Gastrocnemius medialis (tissue), 4 donors: ENCODE data around the gene GNG11. TPM values are rescaled to one million over a fixed set of nuclear protein-coding genes. Genes with fewer than 3 reads are reported as not detected.

Source experiments
- ATAC-seq, 2 donors: fragments of 150-250 bp; one replicate each; pipeline ENCODE4 v1.9.1; 2016
- DNase-seq, 2 donors: peaks; one replicate each; pipeline ENCODE4 v3.0.0-alpha.2; 2019
- H3K27ac ChIP-seq, 4 donors: fragments of 200-600 bp; sonication (generic); 1 replicate in 1 of 4; 2 replicates in 3 of 4; pipeline ENCODE4 v1.5.1; 2016 to 2018; ENCODE audit warnings: mild to moderate bottlenecking in 2 of 4, moderate library complexity in 1 of 4
- H3K27me3 ChIP-seq, 3 donors: fragments of 200-600 bp; sonication (generic) in 2 of 3; 1 replicate in 1 of 3; 2 replicates in 2 of 3; pipeline versions ENCODE4 v1.5.1 to v1.6.0; 2016 to 2019; ENCODE audit warnings: mild to moderate bottlenecking in 1 of 3, moderate library complexity in 1 of 3
- H3K36me3 ChIP-seq, 2 donors: fragments of 200-600 bp; sonication (generic) in 1 of 2; one replicate each; pipeline ENCODE4 v1.5.1; 2017 to 2018
- H3K4me1 ChIP-seq, 2 donors: fragments of 200-600 bp; sonication (generic) in 1 of 2; one replicate each; pipeline ENCODE4 v1.5.1; 2016 to 2017; ENCODE audit warnings: mild to moderate bottlenecking in 2 of 2
- H3K4me3 ChIP-seq, 4 donors: fragments of 200-600 bp; sonication (generic) in 3 of 4; 1 replicate in 1 of 4; 2 replicates in 3 of 4; pipeline ENCODE4 v1.5.1; 2016 to 2019; ENCODE audit warnings: mild to moderate bottlenecking in 2 of 4
- H3K9me3 ChIP-seq, 3 donors: fragments of 200-600 bp; sonication (generic) in 2 of 3; 1 replicate in 1 of 3; 2 replicates in 2 of 3; pipeline ENCODE4 v1.5.1; 2016 to 2019
- CTCF ChIP-seq, 5 experiments: fragments of 450-650 bp in 3 of 5; fragments of 200-600 bp in 2 of 5; sonication (generic) in 2 of 5; IDR thresholded peaks in 4 of 5; conservative IDR thresholded peaks in 1 of 5; 1 replicate in 4 of 5; 2 replicates in 1 of 5; pipeline ENCODE4 v1.5.1; 2016 to 2019; ENCODE audit warnings: antibody characterized with exemption in 5 of 5, mild to moderate bottlenecking in 3 of 5, moderate library complexity in 3 of 5
- POLR2A ChIP-seq, 2 donors: fragments of 450-650 bp; IDR thresholded peaks; one replicate each; pipeline ENCODE4 v1.6.1; 2017; ENCODE audit warnings: antibody characterized with exemption in 2 of 2, mild to moderate bottlenecking in 2 of 2, moderate library complexity in 2 of 2
- in situ Hi-C, 4 donors: fragments of 200-750 bp; cut with MboI; loops; one replicate each; pipeline versions ENCODE4 v1.15.0 to v1.8.0; 2017; ENCODE audit warnings: low sequenced_read_pairs in 4 of 4
- intact Hi-C: fragments of 100-400 bp; cut with DNase I; formaldehyde crosslinking; loops from one replicate; pipeline ENCODE4 v1.15.1; 2023; ENCODE audit warnings: low total_unique reads
- total RNA-seq, 4 donors: library from RNA; depleted of rRNA; stranded (reverse); fragments of >200 nt; gene quantifications; one replicate each; pipeline versions ENCODE4 v1.1.0 to v1.2.3, GENCODE V29; 2016

Gene GNG11
- total RNA-seq, 4 donors from 2014 or later, result 4.6 to 11.4 (median 6.9) TPM

- Histone ChIP-seq H3K4me1 (no peaks in the 10 kb centered on the region), H3K27me3 (no peaks in the 10 kb centered on the region), H3K4me3 (no peak overlapping the region), H3K36me3 (no peaks in the 10 kb centered on the region), H3K27ac (no peak overlapping the region), H3K9me3 (no peaks in the 10 kb centered on the region)
- DNase-seq (no peak), ATAC-seq (no peak)
- intact Hi-C loops (no loop called here), in situ Hi-C loops (loop anchor here in 1 of 4 donors (10.0 kb wide), 1 partner anchor 67 kb away; the partner anchor contains the start of gene BET1)
- no peak for TF ChIP-seq POLR2A (IDR thresholded peaks at IDR 0.05)
- TF ChIP-seq CTCF (IDR thresholded peaks at IDR 0.05 in 4 of 5, conservative IDR thresholded peaks at IDR 0.05 in 1 of 5), result no peak
Observed at GRCh38 chr7:93938293-93938692, 16.8 kb downstream of the GNG11 start.

- no peak overlapping the region for H3K27ac ChIP-seq
- in situ Hi-C loops, result no loop called here
- intact Hi-C loops, result no loop called here
- H3K4me1 ChIP-seq, result no peaks in the 10 kb centered on the region
- TF ChIP-seq POLR2A (IDR thresholded peaks at IDR 0.05) (no peak), CTCF (IDR thresholded peaks at IDR 0.05 in 4 of 5, conservative IDR thresholded peaks at IDR 0.05 in 1 of 5) (no peak)
- no peaks in the 10 kb centered on the region for H3K27me3 ChIP-seq
- no peaks in the 10 kb centered on the region for H3K9me3 ChIP-seq
- ATAC-seq (no peak), DNase-seq (no peak)
- H3K36me3 ChIP-seq, result no peaks in the 10 kb centered on the region
- H3K4me3 ChIP-seq, result no peak overlapping the region
Observed at GRCh38 chr7:93941945-93942344, 20.4 kb downstream of the GNG11 start.

GRCh38 chr7:93943816-93944540 is 22.4 kb downstream of the GNG11 start:
- TF ChIP-seq CTCF (IDR thresholded peaks at IDR 0.05 in 4 of 5, conservative IDR thresholded peaks at IDR 0.05 in 1 of 5) (no peak), POLR2A (IDR thresholded peaks at IDR 0.05) (no peak)
- peak overlapping the region in 3 of 4 donors; percentile 41 to 58 (median 55) for H3K27ac ChIP-seq
- H3K4me1 ChIP-seq, result no peaks in the 10 kb centered on the region
- no peaks in the 10 kb centered on the region for H3K36me3 ChIP-seq
- H3K9me3 ChIP-seq, result no peaks in the 10 kb centered on the region
- H3K27me3 ChIP-seq, result no peaks in the 10 kb centered on the region
- intact Hi-C loops, result no loop called here
- ATAC-seq (no peak), DNase-seq (no peak)
- in situ Hi-C loops, result no loop called here
- peak overlapping the region in 1 of 4 donors; percentile 6 for H3K4me3 ChIP-seq

- in situ Hi-C loops (no loop called here), intact Hi-C loops (no loop called here)
- no peaks in the 10 kb centered on the region for H3K4me1 ChIP-seq
- no peak for TF ChIP-seq CTCF (IDR thresholded peaks at IDR 0.05 in 4 of 5, conservative IDR thresholded peaks at IDR 0.05 in 1 of 5)
- no peak for TF ChIP-seq POLR2A (IDR thresholded peaks at IDR 0.05)
- H3K4me3 ChIP-seq, result peak overlapping the region in 1 of 4 donors; percentile 6
- H3K27ac ChIP-seq, result peak overlapping the region; percentile 47 to 70 (median 60)
- ATAC-seq, result peak; percentile 50 to 78
- no peaks in the 10 kb centered on the region for H3K27me3 ChIP-seq
- no peak for DNase-seq
- H3K36me3 ChIP-seq, result no peaks in the 10 kb centered on the region
- no peaks in the 10 kb centered on the region for H3K9me3 ChIP-seq
Observed at GRCh38 chr7:93944673-93945072, 23.1 kb downstream of the GNG11 start.
